ENCODE results near the gene RBPJL. TPM values are rescaled to one million over a fixed set of nuclear protein-coding genes. Genes with fewer than 3 reads are reported as not detected.

RBPJL gene
- total and polyA plus RNA-seq, 2 of the 13 experiments (the other 11 are each of a cell fraction or from before 2014, with no cell fraction given): not detected

GRCh38 chr20:45347936-45348778, 41.5 kb downstream of the RBPJL start, which contains the start of gene SDC4 (continued):
- TF ChIP-seq, protein P1, sequence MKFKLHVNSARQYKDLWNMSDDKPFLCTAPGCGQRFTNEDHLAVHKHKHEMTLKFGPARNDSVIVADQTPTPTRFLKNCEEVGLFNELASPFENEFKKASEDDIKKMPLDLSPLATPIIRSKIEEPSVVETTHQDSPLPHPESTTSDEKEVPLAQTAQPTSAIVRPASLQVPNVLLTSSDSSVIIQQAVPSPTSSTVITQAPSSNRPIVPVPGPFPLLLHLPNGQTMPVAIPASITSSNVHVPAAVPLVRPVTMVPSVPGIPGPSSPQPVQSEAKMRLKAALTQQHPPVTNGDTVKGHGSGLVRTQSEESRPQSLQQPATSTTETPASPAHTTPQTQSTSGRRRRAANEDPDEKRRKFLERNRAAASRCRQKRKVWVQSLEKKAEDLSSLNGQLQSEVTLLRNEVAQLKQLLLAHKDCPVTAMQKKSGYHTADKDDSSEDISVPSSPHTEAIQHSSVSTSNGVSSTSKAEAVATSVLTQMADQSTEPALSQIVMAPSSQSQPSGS (CRISPR knock-in tag; IDR thresholded peaks at IDR 0.05): peak; percentile 61; the same call in 1 of the 2 replicates
- TF ChIP-seq LBX2 (CRISPR knock-in tag; IDR thresholded peaks at IDR 0.05; ENCODE audit: borderline replicate concordance): 0 out of 2 replicates have a peak, but pooled peaks have one; percentile 55
- TF ChIP-seq RORA (CRISPR knock-in tag; IDR thresholded peaks at IDR 0.05): no peak
- TF ChIP-seq, protein P2, sequence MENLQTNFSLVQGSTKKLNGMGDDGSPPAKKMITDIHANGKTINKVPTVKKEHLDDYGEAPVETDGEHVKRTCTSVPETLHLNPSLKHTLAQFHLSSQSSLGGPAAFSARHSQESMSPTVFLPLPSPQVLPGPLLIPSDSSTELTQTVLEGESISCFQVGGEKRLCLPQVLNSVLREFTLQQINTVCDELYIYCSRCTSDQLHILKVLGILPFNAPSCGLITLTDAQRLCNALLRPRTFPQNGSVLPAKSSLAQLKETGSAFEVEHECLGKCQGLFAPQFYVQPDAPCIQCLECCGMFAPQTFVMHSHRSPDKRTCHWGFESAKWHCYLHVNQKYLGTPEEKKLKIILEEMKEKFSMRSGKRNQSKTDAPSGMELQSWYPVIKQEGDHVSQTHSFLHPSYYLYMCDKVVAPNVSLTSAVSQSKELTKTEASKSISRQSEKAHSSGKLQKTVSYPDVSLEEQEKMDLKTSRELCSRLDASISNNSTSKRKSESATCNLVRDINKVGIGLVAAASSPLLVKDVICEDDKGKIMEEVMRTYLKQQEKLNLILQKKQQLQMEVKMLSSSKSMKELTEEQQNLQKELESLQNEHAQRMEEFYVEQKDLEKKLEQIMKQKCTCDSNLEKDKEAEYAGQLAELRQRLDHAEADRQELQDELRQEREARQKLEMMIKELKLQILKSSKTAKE (CRISPR knock-in tag; IDR thresholded peaks at IDR 0.05; ENCODE audit: borderline replicate concordance): peak; percentile 31; the same call in 1 of the 2 replicates
- peak; percentile 61; the same call in 1 of the 2 replicates for TF ChIP-seq HINFP (CRISPR knock-in tag; IDR thresholded peaks at IDR 0.05; ENCODE audit: low read depth)
- no peak for TF ChIP-seq ZNF577 (CRISPR knock-in tag; IDR thresholded peaks at IDR 0.05; ENCODE audit: borderline replicate concordance, low read depth)
- TF ChIP-seq, protein P3, sequence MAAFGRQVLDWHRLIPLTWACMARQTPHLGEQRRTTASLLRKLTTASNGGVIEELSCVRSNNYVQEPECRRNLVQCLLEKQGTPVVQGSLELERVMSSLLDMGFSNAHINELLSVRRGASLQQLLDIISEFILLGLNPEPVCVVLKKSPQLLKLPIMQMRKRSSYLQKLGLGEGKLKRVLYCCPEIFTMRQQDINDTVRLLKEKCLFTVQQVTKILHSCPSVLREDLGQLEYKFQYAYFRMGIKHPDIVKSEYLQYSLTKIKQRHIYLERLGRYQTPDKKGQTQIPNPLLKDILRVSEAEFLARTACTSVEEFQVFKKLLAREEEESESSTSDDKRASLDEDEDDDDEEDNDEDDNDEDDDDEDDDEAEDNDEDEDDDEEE (CRISPR knock-in tag; IDR thresholded peaks at IDR 0.05): peak; percentile 61; the same call in 1 of the 2 replicates
- no peak for TF ChIP-seq IRX3 (CRISPR knock-in tag; IDR thresholded peaks at IDR 0.05; ENCODE audit: borderline replicate concordance, low read depth)
- TF ChIP-seq RNF219 (CRISPR knock-in tag; IDR thresholded peaks at IDR 0.05): 0 out of 2 replicates have a peak, but pooled peaks have one; percentile 2
- no peak for TF ChIP-seq ZNF180 (CRISPR knock-in tag; IDR thresholded peaks at IDR 0.05; ENCODE audit: borderline replicate concordance, low read depth)
- no peak; the same call in 1 of the 2 replicates for TF ChIP-seq MYNN (CRISPR knock-in tag; IDR thresholded peaks at IDR 0.05; ENCODE audit: low read depth)
- peak; percentile 39; the same call in 1 of the 2 replicates for TF ChIP-seq ZSCAN9 (CRISPR knock-in tag; IDR thresholded peaks at IDR 0.05; ENCODE audit: borderline replicate concordance)
- peak; percentile 59; the same call in 1 of the 2 replicates for TF ChIP-seq ZNF558 (CRISPR knock-in tag; IDR thresholded peaks at IDR 0.05; ENCODE audit: borderline replicate concordance)
- no peak; the same call in none of the 2 replicates for TF ChIP-seq HNF1B (CRISPR knock-in tag; IDR thresholded peaks at IDR 0.05)
- TF ChIP-seq ZBTB42 (CRISPR knock-in tag; IDR thresholded peaks at IDR 0.05): no peak
- peak; percentile 44; the same call in 1 of the 2 replicates for TF ChIP-seq ZNF251 (CRISPR knock-in tag; IDR thresholded peaks at IDR 0.05)

Measured in HepG2 (cell line).